ENCODE results near the gene FAM241B. TPM values are rescaled to one million over a fixed set of nuclear protein-coding genes. Genes with fewer than 3 reads are reported as not detected.

Gene FAM241B
- total and polyA plus RNA-seq, 2 of the 4 experiments (the other 2 are of a cell fraction): 0.18 to 1.4 TPM

DNA sequence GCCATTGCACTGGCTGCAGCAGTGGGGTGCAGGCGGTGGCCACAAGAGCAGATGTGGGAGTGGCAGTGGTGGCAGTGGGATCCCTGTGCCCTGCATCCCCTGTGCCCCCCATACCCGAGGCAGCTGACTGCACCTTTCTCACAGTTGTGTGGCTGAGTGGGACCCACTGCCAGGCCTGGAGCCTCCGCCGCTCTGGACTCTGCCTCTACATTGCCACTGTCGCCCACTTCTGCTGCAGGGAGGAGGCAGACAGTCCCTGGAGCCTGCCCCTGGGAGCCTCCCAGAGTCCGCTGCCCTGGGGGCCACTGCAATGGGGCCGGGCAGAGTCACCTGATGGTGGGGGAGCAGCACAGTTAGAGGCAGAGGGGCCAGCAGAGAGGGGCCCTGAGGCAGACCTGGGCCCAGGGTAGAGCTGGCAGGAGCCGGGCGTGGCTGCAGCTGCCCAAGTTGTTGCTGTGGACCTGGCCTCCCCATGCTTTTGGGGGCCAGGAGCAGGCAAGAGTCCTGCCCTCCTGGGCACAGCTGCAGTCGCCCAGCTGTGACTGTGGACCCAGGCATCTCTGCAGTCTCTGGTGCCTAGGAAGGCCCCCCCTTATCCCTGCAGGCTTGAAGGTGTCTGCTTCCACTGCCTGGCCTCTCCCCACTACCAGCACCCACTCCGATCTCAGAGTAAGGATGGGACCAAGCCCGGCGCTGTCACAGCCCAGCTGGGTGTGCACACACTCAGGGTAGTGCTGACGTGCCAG lies 22.2 kb downstream of the FAM241B start:
- Histone ChIP-seq H3K9ac (ENCODE audit: low read depth, low read length) (no peak overlapping the region), H3K14ac (replicated peaks; ENCODE audit: low read depth, low read length) (no peak overlapping the region), H2BK5ac (ENCODE audit: low read depth, low read length, poor library complexity, severe bottlenecking) (no peak overlapping the region), H2AK5ac (ENCODE audit: low read depth, low read length) (no peak overlapping the region), H2BK20ac (ENCODE audit: low read depth, low read length) (no peak overlapping the region), H2BK15ac (ENCODE audit: low read depth, low read length) (no peak overlapping the region), H3K9me3 (ENCODE audit: control insufficient read depth, insufficient read depth, low read length) (peaks cover 5% of the 10 kb centered on the region), H3K27ac (ENCODE audit: insufficient read depth, low read length) (no peak overlapping the region), H3K4me1 (ENCODE audit: control insufficient read depth, insufficient read depth, low read length) (no peaks in the 10 kb centered on the region), H3K27me3 (ENCODE audit: control insufficient read depth, insufficient read depth, low read length) (peaks cover 70% of the 10 kb centered on the region), H4K20me1 (ENCODE audit: insufficient read depth, low read length) (no peaks in the 10 kb centered on the region), H3K18ac (ENCODE audit: low read depth, low read length) (no peak overlapping the region), H2AFZ (replicated peaks; ENCODE audit: low read length, poor library complexity) (no peak overlapping the region), H4K5ac (ENCODE audit: low read depth, low read length) (no peak overlapping the region), H4K8ac (ENCODE audit: low read depth in 2 of 2, low read length in 2 of 2) (no peak overlapping the region), H3K9me1 (ENCODE audit: insufficient read depth, low read length) (no peaks in the 10 kb centered on the region), H3K79me1 (ENCODE audit: low read depth in 1 of 2, low read length in 2 of 2) (no peaks in the 10 kb centered on the region), H3K4me2 (ENCODE audit: low read depth, low read length) (no peak overlapping the region), H3K56ac (ENCODE audit: extremely low read depth, insufficient read depth, low read length) (no peak overlapping the region), H3K36me3 (ENCODE audit: control insufficient read depth, insufficient read depth, low read length) (no peaks in the 10 kb centered on the region), H3K4ac (ENCODE audit: low read depth, low read length) (no peak overlapping the region), H2BK120ac (ENCODE audit: low read depth, low read length) (no peak overlapping the region), H4K91ac (ENCODE audit: insufficient read depth, low read depth, low read length) (no peak overlapping the region), H2AK9ac (replicated peaks; ENCODE audit: low read depth, low read length, poor library complexity) (no peak overlapping the region), H3K23ac (ENCODE audit: low read depth, low read length) (no peak overlapping the region), H3K4me3 (ENCODE audit: insufficient read depth, low read depth, low read length) (no peak overlapping the region)
- POLR2A ChIA-PET (ENCODE audit: unreplicated experiment): no interaction called here
- intact Hi-C loops (cut with micrococcal nuclease): no loop called here
- dilution Hi-C loops (cut with HindIII; ENCODE audit: low sequenced_read_pairs, unreplicated experiment): no loop called here
- ATAC-seq (ENCODE audit: low read depth) (no peak), DNase-seq (no peak)
- WGBS, 2 experiments (ENCODE audit: extremely low coverage in 2 of 2, insufficient read length in 1 of 2): 77% methylated on average over 4 of the region's 14 CpGs; no CpG with 5 or more reads in 1 of the 2 experiments
- CTCF ChIA-PET: interaction anchor here (1.0 kb wide), 1 partner anchor 44 kb away, joined by 3 read pairs; no protein-coding TSS in a partner anchor
- TF ChIP-seq RFX5 (IDR thresholded peaks at IDR 0.05; ENCODE audit: low read depth, low read length) (no peak), RAD21 (IDR thresholded peaks at IDR 0.05; ENCODE audit: low read length) (no peak), MXI1 (IDR thresholded peaks at IDR 0.05; ENCODE audit: borderline replicate concordance, low read depth, low read length) (no peak), POLR2A (IDR thresholded peaks at IDR 0.05; ENCODE audit: low read depth, low read length) (no peak), MAZ (IDR thresholded peaks at IDR 0.05; ENCODE audit: borderline replicate concordance, low read depth, low read length) (no peak), BHLHE40 (IDR thresholded peaks at IDR 0.05; ENCODE audit: low read depth, low read length) (no peak), MAFK (IDR thresholded peaks at IDR 0.05; ENCODE audit: low read depth, low read length) (no peak), NFE2L2 (IDR thresholded peaks at IDR 0.05; ENCODE audit: low read depth, low read length) (no peak), FOS (IDR thresholded peaks at IDR 0.05; ENCODE audit: low read depth, low read length) (no peak), RCOR1 (IDR thresholded peaks at IDR 0.05; ENCODE audit: insufficient replicate concordance, low read length) (no peak), CEBPB (IDR thresholded peaks at IDR 0.05; ENCODE audit: low read depth, low read length) (no peak)
- in situ Hi-C loops (cut with MboI; ENCODE audit: low sequenced_read_pairs): no loop called here
- no TSS peak for BruUV-seq (replicated peaks)

Measured in IMR-90 (cell line).